ENCODE measurements around the gene FAM120A.

Gene FAM120A

DNA sequence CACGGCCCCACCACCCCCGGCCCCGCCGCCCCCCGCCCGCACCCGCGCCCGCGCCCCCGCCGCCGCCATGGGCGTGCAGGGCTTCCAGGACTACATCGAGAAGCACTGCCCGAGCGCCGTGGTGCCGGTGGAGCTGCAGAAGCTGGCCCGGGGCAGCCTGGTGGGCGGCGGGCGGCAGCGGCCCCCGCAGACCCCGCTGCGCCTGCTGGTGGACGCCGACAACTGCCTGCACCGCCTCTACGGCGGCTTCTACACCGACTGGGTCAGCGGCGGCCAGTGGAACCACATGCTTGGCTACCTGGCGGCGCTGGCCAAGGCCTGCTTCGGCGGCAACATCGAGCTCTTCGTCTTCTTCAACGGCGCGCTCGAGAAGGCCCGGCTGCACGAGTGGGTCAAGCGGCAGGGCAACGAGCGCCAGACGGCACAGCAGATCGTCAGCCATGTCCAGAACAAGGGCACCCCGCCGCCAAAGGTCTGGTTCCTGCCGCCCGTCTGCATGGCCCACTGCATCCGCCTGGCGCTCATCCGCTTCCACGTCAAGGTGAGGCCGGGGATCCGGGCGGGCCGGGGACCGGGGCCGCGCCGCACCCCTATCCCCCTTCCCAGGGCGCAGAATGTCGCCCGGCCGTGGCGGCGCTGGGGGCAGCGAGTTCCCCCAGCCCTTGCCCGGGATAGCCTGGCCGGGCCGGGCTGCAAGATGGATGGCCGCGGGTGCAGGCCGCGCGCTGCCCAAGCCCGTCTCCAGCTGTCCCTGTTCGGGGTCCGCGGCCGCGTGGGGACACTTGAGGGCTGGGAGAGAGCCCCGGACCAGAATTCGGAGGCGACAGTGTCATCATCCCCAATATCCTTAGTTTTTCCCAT lies 594 bp downstream of the FAM120A start:
- peak; percentile 58 for DNase-seq (ENCODE audit: low spot score)

DNA sequence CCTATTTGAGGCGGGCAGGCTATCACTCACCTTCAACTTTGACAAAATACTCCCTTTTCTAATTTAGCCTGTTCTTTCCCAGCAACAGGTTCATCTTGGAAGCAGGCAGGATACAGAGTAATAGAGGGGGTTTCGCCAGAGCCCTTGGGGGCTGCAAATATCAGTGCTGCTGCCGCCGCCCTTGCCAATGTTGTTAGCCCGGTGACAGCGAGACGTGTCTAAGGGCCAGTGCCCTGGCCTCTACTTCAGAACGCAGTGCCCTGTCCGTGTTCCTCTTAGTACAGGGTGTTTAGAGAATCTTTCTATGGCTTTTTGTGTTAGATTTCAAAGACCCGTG lies 1.2 kb downstream of the FAM120A start:
- peak; percentile 26 for DNase-seq (ENCODE audit: low spot score)

DNA sequence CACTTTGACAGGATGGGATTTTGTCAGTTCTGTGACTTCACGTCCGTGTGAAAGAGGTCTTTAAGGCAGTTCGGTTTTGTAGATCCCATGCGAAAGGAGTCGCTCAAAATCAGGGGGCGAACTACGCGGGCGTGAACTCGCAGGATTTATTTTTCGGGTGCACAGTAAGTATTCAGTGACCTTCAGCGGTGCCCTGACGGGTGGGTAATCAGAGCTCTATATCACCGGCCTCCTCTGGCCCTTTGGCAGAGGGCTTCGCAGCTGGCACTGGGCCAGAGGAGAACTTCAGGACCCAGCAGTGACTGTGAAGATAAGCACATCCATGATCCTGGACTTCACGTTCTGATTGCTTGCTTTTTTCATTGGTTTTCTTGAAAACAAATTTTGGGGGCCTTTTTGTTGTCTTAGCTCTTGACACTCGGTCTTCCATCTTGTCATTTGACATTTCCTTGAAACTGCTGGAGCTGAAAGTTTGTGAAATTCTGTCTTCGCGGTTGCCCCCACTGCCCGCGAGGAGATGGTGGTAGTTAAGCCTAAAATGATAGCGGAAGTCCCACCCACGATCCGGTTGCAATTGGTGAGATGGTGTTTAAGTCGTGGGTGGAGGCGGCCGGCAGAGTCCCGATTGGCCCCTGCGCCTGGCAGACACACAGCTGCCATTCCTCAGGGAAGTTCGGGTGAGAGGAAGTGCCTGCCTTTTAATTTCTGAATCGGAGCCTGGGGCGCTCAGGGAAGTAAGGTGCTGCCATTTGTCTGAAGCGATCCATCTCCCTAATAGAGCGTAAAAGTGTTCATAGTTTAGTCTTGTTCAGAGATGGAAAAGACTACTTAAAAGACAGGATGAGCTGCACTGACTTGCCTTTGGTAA lies 1.8 kb downstream of the FAM120A start, which contains the start of gene FAM120AOS:
FAM120AOS (minus strand) TSS at position 535 of the 868 bp plus-strand sequence. CDS start 872 bp downstream, outside the sequence.
- DNase-seq (ENCODE audit: low spot score) = peak; percentile 96

DNA sequence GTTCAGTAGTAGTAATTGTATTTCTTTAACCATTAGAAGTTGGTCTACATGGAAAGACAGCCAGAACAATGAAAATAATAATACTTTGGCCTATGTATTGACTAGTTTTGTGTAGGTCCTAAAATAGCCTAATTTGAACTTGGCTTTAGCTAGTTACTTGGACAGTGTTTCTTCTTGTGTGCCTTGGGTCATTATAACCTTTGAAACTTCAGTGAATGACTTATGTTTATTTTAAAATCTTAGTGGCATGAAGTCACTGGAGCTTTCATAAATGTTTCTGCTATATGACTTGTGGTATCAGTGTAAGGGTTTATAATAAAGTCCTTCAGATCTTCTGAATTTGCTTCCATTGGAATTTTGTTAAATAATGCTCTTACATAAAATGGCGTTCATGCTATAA lies 4.5 kb downstream of the FAM120A start:
- no peak for DNase-seq (ENCODE audit: low spot score)

DNA sequence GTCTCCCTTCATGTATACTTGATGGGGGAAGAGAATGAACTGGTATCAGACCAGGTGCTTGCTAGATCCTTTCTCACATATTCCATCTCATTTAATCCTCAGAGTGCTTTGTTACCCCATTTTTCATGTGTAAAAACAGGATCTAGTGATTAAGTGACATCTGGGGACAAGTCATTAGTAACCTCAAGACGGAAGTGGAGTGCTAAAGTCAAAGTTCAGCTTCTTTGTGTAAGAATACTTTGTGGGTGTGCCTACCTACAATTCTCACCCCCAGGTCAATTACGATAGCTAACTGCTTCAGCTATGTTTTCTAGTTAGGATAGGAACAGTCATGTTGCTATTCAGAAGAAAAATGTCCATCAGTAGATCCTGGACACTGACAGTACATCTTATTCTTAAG lies 5.0 kb downstream of the FAM120A start:
- DNase-seq (ENCODE audit: low spot score) = no peak

DNA sequence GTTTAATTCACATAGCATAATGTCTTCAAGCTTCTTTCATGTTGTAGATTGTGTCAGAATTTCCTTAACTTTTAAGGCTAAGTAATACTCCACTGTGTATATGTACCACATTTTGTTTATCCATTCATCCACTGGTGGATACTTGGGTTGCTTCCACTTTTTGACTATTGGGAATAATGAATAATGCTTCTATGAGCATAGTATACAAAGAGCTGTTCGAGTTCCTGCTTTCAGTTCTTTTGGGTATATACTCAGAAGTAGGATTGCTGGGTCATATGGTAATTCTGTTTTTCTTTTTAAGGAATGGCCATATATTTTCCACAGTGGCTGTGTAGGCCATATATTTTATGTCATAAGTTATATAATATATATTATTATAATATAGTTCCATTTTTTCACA lies 5.5 kb downstream of the FAM120A start:
- no peak for DNase-seq (ENCODE audit: low spot score)

DNA sequence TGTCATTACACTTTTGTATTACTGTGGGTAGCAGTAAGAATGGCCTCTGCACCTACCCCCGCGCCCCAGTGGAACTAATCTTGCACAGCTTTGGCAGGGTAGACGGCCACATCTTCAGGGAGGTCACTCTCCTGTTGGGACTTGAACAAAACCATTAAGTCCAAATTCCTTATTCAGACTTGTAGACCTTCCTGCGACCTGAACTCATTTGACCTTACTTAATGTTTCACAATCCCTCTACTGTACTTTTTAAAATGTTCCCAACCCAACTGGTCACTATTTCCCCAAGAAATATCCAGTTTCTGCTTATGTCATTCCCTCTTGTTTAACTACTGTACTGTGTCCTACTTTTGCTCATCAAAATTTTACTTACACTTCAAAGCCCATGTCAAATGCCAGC lies 7.2 kb downstream of the FAM120A start:
- no peak for DNase-seq (ENCODE audit: low spot score)

DNA sequence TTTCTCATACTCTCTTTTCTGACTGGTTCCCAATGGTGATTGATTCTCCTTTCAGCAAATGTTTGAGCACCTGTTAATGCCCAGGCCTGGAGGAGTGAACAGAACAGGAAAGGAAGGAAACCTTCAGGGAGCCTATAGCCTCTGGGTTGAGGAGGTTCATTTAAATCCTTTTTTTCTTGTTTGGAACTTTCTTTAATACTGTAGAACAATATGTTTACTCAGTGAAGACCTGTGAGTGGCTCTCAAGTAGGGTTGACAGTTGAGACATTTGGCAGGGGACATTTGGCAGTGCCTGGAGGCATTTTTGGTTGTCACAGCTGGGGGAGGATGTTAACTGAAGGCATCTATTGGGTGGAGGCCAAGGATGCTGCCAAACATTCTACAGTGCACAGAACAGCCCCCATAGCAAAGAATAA lies 8.0 kb downstream of the FAM120A start:
- DNase-seq (ENCODE audit: low spot score) = no peak

DNA sequence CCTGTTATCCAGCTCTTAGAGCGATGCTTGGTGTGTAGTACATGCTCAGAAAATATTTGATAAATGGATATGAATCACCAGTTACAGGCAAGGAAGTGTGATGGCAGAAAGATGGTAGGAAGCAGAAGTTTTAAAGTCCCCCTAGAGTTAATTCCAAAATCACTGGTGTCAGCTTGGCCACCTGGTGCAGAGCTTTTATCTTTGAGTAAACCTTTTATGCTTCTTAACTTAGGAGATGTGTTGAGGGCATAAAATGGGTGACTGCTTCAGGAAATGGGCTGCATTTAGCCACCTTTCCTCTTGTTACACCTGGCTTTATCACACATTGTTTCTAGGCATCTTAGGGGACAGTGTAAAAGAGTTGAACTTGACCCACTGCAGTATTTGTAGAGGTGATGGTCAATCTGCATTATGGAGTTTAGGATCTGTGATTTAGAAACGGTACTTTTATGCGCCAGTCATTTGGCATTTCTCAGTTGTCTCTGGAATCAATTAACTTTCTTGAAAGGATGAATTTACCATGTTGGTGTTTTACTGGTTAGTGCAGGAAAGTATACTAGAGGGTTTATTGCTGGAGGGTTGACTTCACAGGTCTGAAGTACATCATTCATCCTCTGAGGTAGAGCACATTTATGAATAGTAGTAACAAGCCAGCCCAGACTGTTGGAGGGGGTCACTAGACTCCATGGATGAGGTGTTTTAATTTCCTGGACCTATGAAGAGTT lies 9.4 kb downstream of the FAM120A start:
- no peak for DNase-seq (ENCODE audit: low spot score)

DNA sequence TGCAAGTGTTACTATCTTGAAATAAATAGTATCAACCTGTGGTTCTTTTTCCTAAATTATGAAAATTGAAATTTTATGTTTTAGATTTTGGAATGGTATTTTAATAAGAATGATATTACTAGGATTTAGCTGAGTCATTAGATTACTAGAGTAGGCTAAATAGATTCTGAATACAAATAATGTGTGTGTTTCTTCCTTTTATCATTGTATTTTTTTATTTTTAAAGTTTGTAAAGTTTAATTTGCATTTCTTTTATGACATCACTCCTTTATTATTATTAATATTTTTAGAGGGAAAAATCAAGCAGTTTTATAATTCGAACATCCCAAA lies 9.9 kb downstream of the FAM120A start:
- no peak for DNase-seq (ENCODE audit: low spot score)

DNA sequence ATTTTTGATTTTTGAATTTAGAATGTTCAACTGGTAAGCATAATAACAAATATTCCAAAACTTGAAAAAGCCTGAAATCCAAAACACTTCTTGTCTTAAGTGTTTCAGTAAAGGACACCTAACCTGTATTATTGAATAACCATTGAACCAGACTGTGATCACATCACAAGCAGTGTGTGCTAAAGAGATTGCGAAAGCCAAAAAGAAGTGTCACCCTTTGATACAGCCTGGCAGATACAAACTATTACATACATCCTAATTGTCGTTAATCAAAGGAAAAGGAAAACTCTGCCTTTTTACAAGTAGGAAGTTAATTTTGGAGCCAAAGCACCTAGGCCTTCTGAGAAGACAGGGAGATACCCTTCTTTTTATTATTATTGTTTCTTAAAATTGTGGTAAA lies 10.3 kb downstream of the FAM120A start:
- no peak for DNase-seq (ENCODE audit: low spot score)

DNA sequence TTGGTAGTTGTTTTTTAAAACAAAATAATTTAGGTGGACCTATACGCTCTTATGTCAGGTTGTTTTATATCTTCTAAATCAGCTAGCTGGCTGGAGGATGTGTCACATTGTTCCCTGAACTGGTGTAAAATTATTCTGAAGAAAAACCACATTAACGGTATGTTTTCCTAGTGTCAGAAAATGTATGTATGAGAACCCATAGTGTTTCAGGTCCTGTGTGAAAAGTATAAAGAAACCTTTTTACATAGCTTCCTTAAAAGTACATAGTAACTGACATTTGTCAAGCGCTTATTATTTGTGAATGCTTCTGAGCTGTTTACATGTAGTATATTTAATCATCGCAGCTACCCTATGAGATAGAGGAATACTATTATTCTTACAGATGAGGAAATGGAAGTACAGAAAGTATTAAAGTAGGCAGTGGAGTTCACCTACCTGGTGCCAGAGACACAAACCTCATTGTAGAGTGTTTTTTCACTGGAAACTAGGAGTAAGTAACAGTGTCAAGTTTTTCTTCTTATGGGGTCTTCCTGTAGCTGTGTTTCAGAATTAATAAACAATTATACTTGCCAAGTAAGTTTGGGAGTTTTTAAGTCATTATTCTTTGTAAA lies 12.3 kb downstream of the FAM120A start:
- DNase-seq (ENCODE audit: low spot score) = no peak

DNA sequence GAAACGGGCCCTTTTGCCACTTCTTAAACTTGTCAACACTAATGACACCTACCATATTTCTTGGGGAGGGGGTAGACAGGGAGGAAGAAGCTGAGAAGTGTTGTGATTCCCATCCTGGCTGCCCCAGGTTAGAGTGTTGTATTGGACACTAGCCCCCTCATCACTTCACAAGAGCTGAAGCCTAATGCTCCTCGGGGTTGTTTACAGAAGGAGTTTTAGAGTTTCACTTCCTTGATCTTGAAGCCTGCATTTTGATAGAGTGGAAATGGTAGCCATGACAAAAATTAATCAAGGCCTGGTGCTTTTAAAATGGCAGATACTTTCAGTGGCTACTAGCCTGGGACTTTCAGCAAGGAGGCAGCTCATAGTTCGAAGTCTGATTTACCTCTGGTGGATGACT lies 12.9 kb downstream of the FAM120A start:
- DNase-seq (ENCODE audit: low spot score) = peak; percentile 22

DNA sequence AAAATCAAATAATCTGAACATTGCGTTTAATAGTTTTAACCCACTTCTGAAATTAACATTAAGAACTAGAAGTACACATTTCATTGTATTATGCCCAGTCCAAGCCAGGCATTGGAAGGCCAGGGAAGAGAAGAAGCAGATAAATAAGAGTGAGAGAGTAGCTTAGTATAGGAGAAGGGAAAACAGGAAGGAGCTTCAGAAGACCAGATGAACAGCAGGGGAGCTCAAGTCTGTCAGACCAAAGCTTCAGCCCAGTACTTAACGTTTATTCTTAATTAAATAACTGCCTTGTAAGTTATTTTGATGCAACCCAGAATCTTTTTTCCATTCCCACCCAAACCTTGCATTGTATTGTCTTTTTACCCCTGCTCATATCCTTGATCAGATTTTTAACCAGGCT lies 13.4 kb downstream of the FAM120A start:
- DNase-seq (ENCODE audit: low spot score) = no peak

DNA sequence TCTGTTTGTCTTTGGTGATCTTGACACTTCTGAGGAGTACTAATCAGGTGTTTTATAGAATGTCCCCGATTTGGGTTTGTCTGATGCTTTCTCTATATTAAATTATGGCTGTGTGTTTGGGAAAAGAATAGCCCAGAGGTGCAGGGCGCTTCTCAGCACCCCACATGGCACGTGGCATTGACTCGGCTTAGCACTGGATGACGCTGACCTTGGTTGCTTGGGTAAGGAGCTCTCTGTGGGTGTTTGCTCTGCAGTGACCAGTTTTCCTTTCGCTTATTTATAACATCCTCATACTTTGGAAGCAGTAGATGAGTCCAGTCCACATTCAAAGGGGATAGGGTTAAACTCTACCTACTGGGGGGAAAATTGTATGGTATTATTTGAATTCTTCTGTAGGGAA lies 14.4 kb downstream of the FAM120A start:
- DNase-seq (ENCODE audit: low spot score) = peak; percentile 19

DNA sequence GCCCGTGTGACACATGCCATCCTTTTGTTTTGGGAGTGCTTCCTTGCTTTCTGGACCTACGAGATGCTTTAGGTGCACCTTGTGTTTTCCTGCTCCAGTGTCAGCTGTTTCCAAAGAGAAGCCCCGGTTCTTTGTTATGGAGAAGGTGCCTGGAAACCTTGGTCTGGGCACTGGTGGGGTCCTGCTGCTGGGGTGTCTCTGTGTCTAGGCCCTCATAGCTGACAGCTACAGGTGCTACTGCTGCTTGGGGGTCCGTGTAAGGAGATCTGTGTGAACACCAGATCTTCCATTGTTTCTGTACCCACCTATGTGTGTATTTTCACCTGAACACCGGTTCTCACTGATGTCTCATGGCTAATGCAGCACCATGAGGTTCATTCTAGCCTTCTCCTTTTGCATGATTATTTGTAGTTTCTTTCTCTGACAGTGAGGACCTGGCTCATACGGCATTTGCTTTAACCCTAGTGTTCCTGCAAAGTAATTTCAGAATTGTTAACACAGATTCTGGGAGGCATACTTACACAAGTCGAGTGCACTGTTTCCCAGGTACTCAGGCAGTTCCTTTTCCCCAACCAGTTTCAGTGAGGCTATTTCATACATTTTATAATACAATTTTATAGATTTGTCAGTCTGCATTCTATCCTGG lies 15.1 kb downstream of the FAM120A start:
- no peak for DNase-seq (ENCODE audit: low spot score)

DNA sequence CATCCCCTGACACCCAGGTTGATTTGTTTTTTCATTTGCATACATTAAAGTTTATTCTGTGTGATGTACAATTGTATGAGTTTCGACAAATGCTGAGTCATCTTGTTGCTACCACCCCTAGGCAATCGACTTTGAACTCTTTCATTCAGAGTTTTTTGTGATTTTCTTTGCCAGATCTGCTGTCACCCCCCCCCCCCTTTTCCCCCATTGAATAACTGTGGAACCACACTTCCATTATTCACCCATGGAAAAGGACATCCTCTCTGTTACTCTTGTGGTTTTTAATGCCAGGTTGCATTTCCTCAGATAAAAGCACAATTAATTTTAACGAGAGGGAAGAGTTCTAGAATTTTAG lies 15.6 kb downstream of the FAM120A start:
- DNase-seq (ENCODE audit: low spot score) = peak; percentile 26

DNA sequence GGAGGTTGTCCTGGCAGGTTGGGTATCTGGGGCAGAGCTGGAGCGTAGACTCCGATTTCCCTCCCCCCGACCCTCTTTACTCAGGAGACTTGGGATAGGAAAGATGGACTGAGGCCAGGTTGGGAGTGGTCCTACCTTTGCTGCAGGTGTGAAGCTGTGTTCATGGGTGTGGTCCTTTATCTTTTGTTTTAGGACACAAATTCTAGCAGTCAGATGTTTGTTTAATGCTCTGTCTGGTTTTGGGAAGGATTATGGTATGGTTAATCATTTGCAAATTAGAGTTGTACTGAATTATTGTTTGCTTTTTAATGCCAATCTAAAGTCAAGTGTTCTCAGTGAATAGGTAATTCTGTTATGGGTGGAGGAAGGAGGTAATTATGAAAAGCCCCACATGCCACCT lies 16.0 kb downstream of the FAM120A start:
- DNase-seq (ENCODE audit: low spot score) = no peak

DNA sequence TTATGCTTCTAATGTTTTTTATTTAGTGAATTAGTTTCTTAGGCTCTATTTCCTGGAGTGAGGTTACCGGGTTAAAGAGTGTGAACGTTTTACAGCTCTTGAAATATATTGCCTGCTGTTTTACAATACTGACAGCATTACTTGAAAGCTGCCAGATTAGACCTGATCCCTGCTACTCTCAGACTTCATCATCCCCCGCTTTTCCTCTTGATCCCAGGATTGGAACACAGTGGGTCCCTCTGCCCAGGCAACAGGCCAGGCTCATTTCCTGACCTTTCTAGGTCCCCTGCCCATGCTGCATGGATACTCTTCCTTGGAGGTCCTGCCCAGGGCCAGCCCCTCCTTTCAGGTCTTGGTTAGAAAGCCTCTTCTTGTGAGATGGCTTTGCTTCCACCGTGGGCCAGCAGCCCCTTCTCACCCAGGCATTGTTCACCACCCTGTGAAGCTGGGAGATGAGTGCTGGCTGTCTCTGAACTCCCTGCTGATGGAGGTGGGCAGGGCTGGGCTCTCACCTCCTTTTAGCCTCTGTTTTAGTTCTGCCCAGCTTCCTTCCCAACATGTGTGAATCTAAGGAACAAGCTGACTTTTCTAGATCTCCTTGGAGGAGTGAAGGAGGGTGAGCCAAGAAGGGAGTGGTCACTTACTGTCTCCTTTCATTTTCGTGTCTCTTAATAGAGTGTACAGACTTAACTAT lies 17.4 kb downstream of the FAM120A start:
- DNase-seq (ENCODE audit: low spot score) = no peak

DNA sequence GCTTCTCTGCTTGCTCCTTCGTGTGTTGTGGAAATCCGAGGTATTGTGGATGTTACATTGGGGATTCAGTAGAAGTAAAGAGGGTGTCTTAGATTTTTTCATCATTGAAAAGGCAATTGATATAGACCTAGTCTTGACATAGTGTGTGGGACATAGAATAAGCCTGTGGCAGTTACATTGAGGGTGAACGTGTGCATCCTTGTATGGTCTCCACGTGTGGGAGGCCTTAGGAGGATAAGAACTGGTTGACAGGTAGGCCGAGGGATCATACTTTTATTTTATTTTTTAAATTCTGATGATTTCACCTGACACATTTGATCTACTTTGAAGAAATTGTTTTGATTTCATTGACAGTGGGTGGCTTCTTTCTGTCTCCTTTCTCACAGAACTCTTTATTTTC lies 18.9 kb downstream of the FAM120A start:
- DNase-seq (ENCODE audit: low spot score) = no peak

DNA sequence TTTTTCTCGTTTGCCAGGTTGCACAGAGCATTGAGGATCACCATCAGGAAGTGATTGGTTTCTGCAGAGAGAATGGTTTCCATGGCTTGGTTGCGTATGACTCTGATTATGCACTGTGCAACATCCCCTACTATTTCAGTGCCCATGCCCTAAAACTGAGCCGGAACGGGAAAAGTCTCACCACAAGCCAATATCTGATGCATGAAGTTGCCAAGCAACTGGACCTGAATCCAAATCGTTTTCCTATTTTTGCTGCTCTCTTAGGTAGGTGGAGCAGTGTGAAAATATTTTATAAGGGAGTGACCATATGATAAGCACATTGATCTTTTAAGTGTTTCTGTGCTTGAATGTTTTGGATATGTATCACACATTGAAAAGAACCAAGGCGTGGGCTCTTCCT lies 19.6 kb downstream of the FAM120A start:
- no peak for DNase-seq (ENCODE audit: low spot score)
